B cell (primary cell): ENCODE measurements around the gene CD2. TPM values are rescaled to one million over a fixed set of nuclear protein-coding genes. Genes with fewer than 3 reads are reported as not detected.
A peak's percentile ranks its signal among the peaks of the same experiment; 100 is the strongest.

Experiments used
- ATAC-seq: fragments of 200-7000 bp; cut with Tn5 transposase; one replicate; pipeline ENCODE4 v1.10.0; 2021; ENCODE audit warnings: low read depth, mild to moderate bottlenecking, moderate number of reproducible peaks, moderate library complexity
- CTCF ChIA-PET: fragments of 350-600 bp; sonication (Branson Sonifier 250); formaldehyde crosslinking; loops from one replicate; lab custom pipeline; 2021; ENCODE audit warnings: antibody characterized with exemption, inconsistent platforms; lab: Charles Lee
- POLR2A ChIA-PET: fragments of 350-600 bp; sonication (Branson Sonifier 250); formaldehyde crosslinking; loops from one replicate; lab custom pipeline; 2021; ENCODE audit warnings: antibody characterized with exemption; lab: Charles Lee
- DNase-seq: peaks from one replicate; pipeline ENCODE4 v3.0.0; 2013
- H2AFZ ChIP-seq: 2 replicates; pipeline ENCODE4 v1.6.1; 2012; ENCODE audit warnings: mild to moderate bottlenecking, low read depth, low read length; ENCODE audit not compliant: insufficient read depth, poor library complexity, severe bottlenecking
- H3K27ac ChIP-seq, 2 donors: 1 replicate in 1 of 2; 2 replicates in 1 of 2; pipeline ENCODE4 v1.5.1; 2012 to 2013; ENCODE audit warnings: low read length in 2 of 2, mild to moderate bottlenecking in 2 of 2, moderate library complexity in 1 of 2
- H3K27me3 ChIP-seq, 4 experiments: fragments of 200-600 bp in 1 of 4; sonication (generic) in 1 of 4; replicated peaks in 1 of 4; 1 replicate in 2 of 4; 2 replicates in 2 of 4; pipeline versions ENCODE4 v1.6.1 to v1.7.0; 2013 to 2016; ENCODE audit warnings: low read length in 3 of 4, mild to moderate bottlenecking in 2 of 4, mixed read lengths in 1 of 4, moderate library complexity in 1 of 4; ENCODE audit not compliant: insufficient read depth in 4 of 4, control insufficient read depth in 3 of 4; ENCODE audit errors: control extremely low read depth in 1 of 4
- H3K36me3 ChIP-seq, 2 experiments: replicated peaks in 1 of 2; 1 replicate in 1 of 2; 2 replicates in 1 of 2; pipeline versions ENCODE4 v1.6.1 to v1.7.1; 2013; ENCODE audit warnings: low read length in 1 of 2; ENCODE audit not compliant: insufficient read depth in 2 of 2, control insufficient read depth in 1 of 2; ENCODE audit errors: control extremely low read depth in 1 of 2, extremely low read depth in 1 of 2
- H3K4me1 ChIP-seq, 2 donors: fragments of 200-600 bp in 1 of 2; sonication (generic) in 1 of 2; 1 replicate in 1 of 2; 2 replicates in 1 of 2; pipeline versions ENCODE4 v1.5.1 to v1.6.1; 2013 to 2017; ENCODE audit warnings: low read length in 2 of 2; ENCODE audit not compliant: control insufficient read depth in 2 of 2, insufficient read depth in 2 of 2
- H3K4me2 ChIP-seq: replicated peaks from 2 replicates; pipeline ENCODE3; 2012; ENCODE audit warnings: mild to moderate bottlenecking, low read depth, low read length; ENCODE audit not compliant: poor library complexity, severe bottlenecking
- H3K4me3 ChIP-seq, 5 experiments: fragments of 200-600 bp in 1 of 5; sonication (generic) in 1 of 5; 1 replicate in 3 of 5; 2 replicates in 2 of 5; pipeline versions ENCODE4 v1.5.1 to v1.7.0; 2011 to 2016; ENCODE audit warnings: low read length in 4 of 5, mild to moderate bottlenecking in 4 of 5, low read depth in 2 of 5, control low read depth in 1 of 5, moderate library complexity in 1 of 5; ENCODE audit not compliant: insufficient read depth in 1 of 5; ENCODE audit errors: control extremely low read depth in 1 of 5, extremely low read depth in 1 of 5
- H3K79me2 ChIP-seq: fragments of 200-600 bp; sonication (generic); one replicate; pipeline ENCODE4 v1.6.0; 2016; ENCODE audit warnings: low read length; ENCODE audit not compliant: control insufficient read depth, insufficient read depth
- H3K9ac ChIP-seq: fragments of 200-600 bp; sonication (generic); 2 replicates; pipeline ENCODE4 v1.6.1; 2017; ENCODE audit warnings: mild to moderate bottlenecking, low read length, moderate library complexity
- H3K9me3 ChIP-seq, 3 donors: one replicate each; pipeline versions ENCODE4 v1.6.1 to v1.7.1; 2013; ENCODE audit warnings: low read length in 2 of 3; ENCODE audit not compliant: control insufficient read depth in 2 of 3, insufficient read depth in 1 of 3; ENCODE audit errors: control extremely low read depth in 1 of 3
- H4K20me1 ChIP-seq: 2 replicates; pipeline ENCODE4 v1.6.0; 2012; ENCODE audit warnings: mild to moderate bottlenecking, low read length; ENCODE audit not compliant: insufficient read depth, control insufficient read depth, poor library complexity, severe bottlenecking
- H3K27ac Mint-ChIP-seq: one replicate; pipeline ENCODE4 v1.8.0; 2021; ENCODE audit warnings: mixed read lengths
- H3K27me3 Mint-ChIP-seq: one replicate; pipeline ENCODE4 v1.8.0; 2021; ENCODE audit warnings: mixed read lengths
- H3K4me1 Mint-ChIP-seq: one replicate; pipeline ENCODE4 v1.8.0; 2021; ENCODE audit warnings: mixed read lengths
- H3K4me3 Mint-ChIP-seq: one replicate; pipeline ENCODE4 v1.8.0; 2021; ENCODE audit warnings: mixed read lengths
- H3K9me3 Mint-ChIP-seq: one replicate; pipeline ENCODE4 v1.8.0; 2022; ENCODE audit warnings: mixed read lengths; ENCODE audit not compliant: insufficient read depth
- EZH2 ChIP-seq: IDR thresholded peaks from 2 replicates; pipeline ENCODE4 v1.6.1; 2012; ENCODE audit warnings: borderline replicate concordance, low read depth, mild to moderate bottlenecking, moderate library complexity, low read length; ENCODE audit not compliant: insufficient read depth, poor library complexity, severe bottlenecking
- WGBS: methylation state at CpG from one replicate; pipeline ENCODE4 v1.1.5; 2013; ENCODE audit warnings: missing lambda C conversion rate; ENCODE audit not compliant: insufficient coverage; 5-methylcytosine and 5-hydroxymethylcytosine counted together
- intact Hi-C: fragments of 100-400 bp; cut with micrococcal nuclease; formaldehyde crosslinking; loops from one replicate; pipeline ENCODE4 v1.10.0; 2022
- polyA plus RNA-seq: library from polyadenylated mRNA; depleted of rRNA; stranded (reverse); fragments of >200 nt; gene quantifications from 2 replicates; pipeline ENCODE4 v1.2.3, GENCODE V29; 2012
- total RNA-seq, 2 donors: library from RNA; stranded (reverse); fragments of 120-200 nt in 1 of 2; gene quantifications; 1 replicate in 1 of 2; 2 replicates in 1 of 2; pipeline versions ENCODE4 v1.2.3 to v1.2.4, GENCODE V29; 2013 to 2022
- TF ChIP-seq, protein P1 (sequence below): fragments of 200-600 bp; IDR thresholded peaks from one replicate; pipeline ENCODE4 v1.8.0; 2022; ENCODE audit warnings: antibody characterized with exemption, mild to moderate bottlenecking

Gene CD2
- total and polyA plus RNA-seq, 2 donors (not counting 1 experiment from before 2014, with no cell fraction given) = 0.52 to 0.74 TPM

DNA sequence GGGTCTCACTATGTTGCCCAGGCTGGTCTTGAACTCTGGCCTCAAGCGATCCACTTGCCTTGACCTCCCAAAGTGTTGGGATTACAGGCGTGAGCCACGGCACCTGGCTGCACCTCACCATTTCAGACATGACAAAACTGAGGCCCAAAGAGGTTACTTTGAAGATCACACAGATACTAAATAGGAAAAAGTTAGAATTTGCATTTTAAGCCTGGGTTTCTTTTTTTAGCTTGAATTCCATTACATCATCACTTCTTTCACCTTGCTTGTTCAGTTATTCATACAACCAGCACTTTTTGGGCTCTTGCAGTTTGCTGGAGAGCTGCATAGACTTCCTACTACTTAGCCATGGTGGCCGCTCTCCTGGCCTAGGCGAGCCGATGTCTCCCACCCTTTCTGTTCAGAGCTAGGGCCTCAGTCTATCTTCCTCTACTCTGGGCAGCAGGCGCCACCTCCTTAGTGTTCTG lies 16.3 kb upstream of the CD2 start:
- H3K27me3 Mint-ChIP-seq = no peaks in the 10 kb centered on the region
- Histone ChIP-seq H3K27ac (peak overlapping the region; percentile 56 to 72), H3K4me3 (no peak overlapping the region), H4K20me1 (no peaks in the 10 kb centered on the region), H3K9me3 (peaks cover 0 to 17% (median 1%) of the 10 kb centered on the region in 3 donors), H3K4me1 (peaks cover 20 to 24% of the 10 kb centered on the region in 2 donors), H2AFZ (peak overlapping the region; percentile 46), H3K4me2 (peak overlapping the region; percentile 32), H3K79me2 (no peaks in the 10 kb centered on the region), H3K36me3 (no peaks in the 10 kb centered on the region), H3K9ac (peak overlapping the region; percentile 23), H3K27me3 (no peaks in the 10 kb centered on the region)
- H3K9me3 Mint-ChIP-seq = peaks cover 1% of the 10 kb centered on the region
- peak overlapping the region; percentile 50 for H3K4me3 Mint-ChIP-seq
- 68% methylated on average over 4 of the region's 7 CpGs for whole genome bisulfite sequencing
- ChIA-PET CTCF (interaction anchor here (0.7 to 3.4 kb wide), 20 partner anchors 9 to 1158 kb away, joined by 3 to 64 read pairs (median 6); partner anchors contain the start of gene TTF2), POLR2A (interaction anchor here (0.7 to 0.9 kb wide), 2 partner anchors 322 to 323 kb away, joined by 3 read pairs; partner anchors contain the start of gene TTF2)
- intact Hi-C loops = loop anchor here (1.0 to 2.0 kb wide), 3 partner anchors 79 to 385 kb away; no protein-coding TSS in a partner anchor
- TF ChIP-seq, protein P1, sequence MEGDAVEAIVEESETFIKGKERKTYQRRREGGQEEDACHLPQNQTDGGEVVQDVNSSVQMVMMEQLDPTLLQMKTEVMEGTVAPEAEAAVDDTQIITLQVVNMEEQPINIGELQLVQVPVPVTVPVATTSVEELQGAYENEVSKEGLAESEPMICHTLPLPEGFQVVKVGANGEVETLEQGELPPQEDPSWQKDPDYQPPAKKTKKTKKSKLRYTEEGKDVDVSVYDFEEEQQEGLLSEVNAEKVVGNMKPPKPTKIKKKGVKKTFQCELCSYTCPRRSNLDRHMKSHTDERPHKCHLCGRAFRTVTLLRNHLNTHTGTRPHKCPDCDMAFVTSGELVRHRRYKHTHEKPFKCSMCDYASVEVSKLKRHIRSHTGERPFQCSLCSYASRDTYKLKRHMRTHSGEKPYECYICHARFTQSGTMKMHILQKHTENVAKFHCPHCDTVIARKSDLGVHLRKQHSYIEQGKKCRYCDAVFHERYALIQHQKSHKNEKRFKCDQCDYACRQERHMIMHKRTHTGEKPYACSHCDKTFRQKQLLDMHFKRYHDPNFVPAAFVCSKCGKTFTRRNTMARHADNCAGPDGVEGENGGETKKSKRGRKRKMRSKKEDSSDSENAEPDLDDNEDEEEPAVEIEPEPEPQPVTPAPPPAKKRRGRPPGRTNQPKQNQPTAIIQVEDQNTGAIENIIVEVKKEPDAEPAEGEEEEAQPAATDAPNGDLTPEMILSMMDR = no peak
- TF ChIP-seq EZH2 = no peak
- H3K27ac Mint-ChIP-seq = peak overlapping the region; percentile 66
- peaks cover 30% of the 10 kb centered on the region for H3K4me1 Mint-ChIP-seq
- ATAC-seq = peak; percentile 20
- DNase-seq = no peak
